ENCODE results near the gene EDC4. TPM values are rescaled to one million over a fixed set of nuclear protein-coding genes. Genes with fewer than 3 reads are reported as not detected.

EDC4 gene
- total RNA-seq, 1 donor from 2014 or later, result 64.8 TPM

GRCh38 chr16:67915831-67916723, 43.2 kb downstream of the EDC4 start:
- peaks cover 30% of the 10 kb centered on the region for H3K4me1 Mint-ChIP-seq (ENCODE audit: low read depth, unreplicated experiment)
- H3K27ac Mint-ChIP-seq (ENCODE audit: unreplicated experiment), result peak overlapping the region; percentile 12
- H3K79me2 ChIP-seq (ENCODE audit: insufficient read depth, low read length), result peaks cover 29% of the 10 kb centered on the region
- no peaks in the 10 kb centered on the region for H3K27me3 Mint-ChIP-seq (ENCODE audit: low read depth, unreplicated experiment)
- no peak overlapping the region for H3K9ac ChIP-seq (ENCODE audit: low read length)
- H3K9me3 Mint-ChIP-seq (ENCODE audit: unreplicated experiment), result no peaks in the 10 kb centered on the region
- peaks cover 18% of the 10 kb centered on the region for H3K4me1 ChIP-seq (ENCODE audit: insufficient read depth, low read length)
- peaks cover 66% of the 10 kb centered on the region for H4K20me1 ChIP-seq (ENCODE audit: insufficient read depth, low read length)
- no peaks in the 10 kb centered on the region for H3K36me3 ChIP-seq (ENCODE audit: insufficient read depth, low read length)
- TF ChIP-seq CTCF (IDR thresholded peaks at IDR 0.05; ENCODE audit: insufficient read depth, low read depth, low read length), result no peak
- TF ChIP-seq EZH2 (IDR thresholded peaks at IDR 0.05; ENCODE audit: insufficient read depth, low read length), result no peak
- FAIRE-seq (no peak), DNase-seq (ENCODE audit: low read depth) (no peak)
- no peak overlapping the region for H3K27ac ChIP-seq (ENCODE audit: low read depth, low read length)
- H3K4me3 Mint-ChIP-seq (ENCODE audit: unreplicated experiment), result no peak overlapping the region
- no peak overlapping the region for H3K4me3 ChIP-seq (ENCODE audit: insufficient read depth, low read depth, low read length)
- no peak overlapping the region for H3K4me2 ChIP-seq (ENCODE audit: low read length)
- no peaks in the 10 kb centered on the region for H3K27me3 ChIP-seq (ENCODE audit: insufficient read depth, low read length)
- peaks cover 10% of the 10 kb centered on the region for H3K36me3 Mint-ChIP-seq (ENCODE audit: low read depth, unreplicated experiment)
- H2AFZ ChIP-seq (ENCODE audit: low read depth, low read length), result no peak overlapping the region
- no peaks in the 10 kb centered on the region for H3K9me3 ChIP-seq (ENCODE audit: insufficient read depth, low read depth, low read length)

GRCh38 chr16:67917140-67917851, 44.4 kb downstream of the EDC4 start:
- Histone ChIP-seq H3K9me3 (ENCODE audit: insufficient read depth, low read depth, low read length) (no peaks in the 10 kb centered on the region), H2AFZ (ENCODE audit: low read depth, low read length) (no peak overlapping the region), H3K27me3 (ENCODE audit: insufficient read depth, low read length) (no peaks in the 10 kb centered on the region), H4K20me1 (ENCODE audit: insufficient read depth, low read length) (peaks cover 72% of the 10 kb centered on the region), H3K27ac (ENCODE audit: low read depth, low read length) (peak overlapping the region; percentile 32), H3K4me2 (ENCODE audit: low read length) (peak overlapping the region; percentile 42), H3K9ac (ENCODE audit: low read length) (peak overlapping the region; percentile 47), H3K4me1 (ENCODE audit: insufficient read depth, low read length) (peaks cover 18% of the 10 kb centered on the region), H3K4me3 (ENCODE audit: insufficient read depth, low read depth, low read length) (no peak overlapping the region), H3K79me2 (ENCODE audit: insufficient read depth, low read length) (peaks cover 29% of the 10 kb centered on the region), H3K36me3 (ENCODE audit: insufficient read depth, low read length) (no peaks in the 10 kb centered on the region)
- H3K27ac Mint-ChIP-seq (ENCODE audit: unreplicated experiment), result peak overlapping the region; percentile 60
- H3K4me3 Mint-ChIP-seq (ENCODE audit: unreplicated experiment), result peak overlapping the region; percentile 31
- peaks cover 37% of the 10 kb centered on the region for H3K4me1 Mint-ChIP-seq (ENCODE audit: low read depth, unreplicated experiment)
- H3K9me3 Mint-ChIP-seq (ENCODE audit: unreplicated experiment), result no peaks in the 10 kb centered on the region
- FAIRE-seq, result no peak
- peaks cover 8% of the 10 kb centered on the region for H3K36me3 Mint-ChIP-seq (ENCODE audit: low read depth, unreplicated experiment)
- no peaks in the 10 kb centered on the region for H3K27me3 Mint-ChIP-seq (ENCODE audit: low read depth, unreplicated experiment)
- DNase-seq (ENCODE audit: low read depth), result no peak
- TF ChIP-seq CTCF (IDR thresholded peaks at IDR 0.05; ENCODE audit: insufficient read depth, low read depth, low read length), result no peak
- TF ChIP-seq EZH2 (IDR thresholded peaks at IDR 0.05; ENCODE audit: insufficient read depth, low read length), result no peak
